ENCODE data around the gene CCL18.

Gene CCL18

GRCh38 chr17:36036235-36036634 is 27.8 kb upstream of the CCL18 start:
- WGBS, 2 experiments = 93 to 97% methylated on average over 3 to 4 of the region's 4 CpGs
- H3K27me3 ChIP-seq (ENCODE audit: control insufficient read depth, insufficient read depth, low read length, poor library complexity, severe bottlenecking) = no peaks in the 10 kb centered on the region

DNA sequence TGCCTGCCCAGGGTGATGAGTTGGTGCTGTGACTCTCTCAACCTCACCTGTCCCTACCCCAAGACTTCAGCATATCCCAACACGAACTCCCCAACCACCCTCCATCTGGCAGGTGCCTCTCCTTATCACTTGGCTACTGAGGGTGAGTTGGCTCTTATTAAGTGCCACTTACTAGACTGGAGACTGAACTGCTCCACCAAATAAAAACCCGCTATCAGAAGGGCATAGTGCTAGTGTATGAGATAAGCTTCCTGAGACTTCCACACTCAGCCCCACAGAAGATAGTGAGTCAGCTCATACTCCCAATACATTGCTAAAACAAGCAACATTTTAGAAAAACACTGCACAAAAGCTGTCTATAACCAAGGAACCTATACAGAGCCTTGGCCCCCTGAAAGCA is 16.0 kb upstream of the CCL18 start:
- Histone ChIP-seq H3K36me3 (ENCODE audit: control insufficient read depth, insufficient read depth, low read length) (no peaks in the 10 kb centered on the region), H3K9me3 (ENCODE audit: control insufficient read depth, low read length) (no peaks in the 10 kb centered on the region), H3K4me1 (ENCODE audit: control insufficient read depth, insufficient read depth, low read length) (no peaks in the 10 kb centered on the region), H3K27ac (ENCODE audit: insufficient read depth, low read depth, low read length, poor library complexity, severe bottlenecking) (no peak overlapping the region), H3K4me3 (ENCODE audit: insufficient read depth, low read depth, low read length) (no peak overlapping the region), H3K27me3 (ENCODE audit: control insufficient read depth, insufficient read depth, low read length, poor library complexity, severe bottlenecking) (no peaks in the 10 kb centered on the region)
- whole genome bisulfite sequencing, 2 experiments = 83 to 92% methylated on average over 2 of the region's 2 CpGs

More at GRCh38 chr17:36036235-36036634, 27.8 kb upstream of the CCL18 start:
- H3K4me3 ChIP-seq (ENCODE audit: insufficient read depth, low read depth, low read length) = no peak overlapping the region
- H3K9me3 ChIP-seq (ENCODE audit: control insufficient read depth, low read length) = no peaks in the 10 kb centered on the region
- no peaks in the 10 kb centered on the region for H3K4me1 ChIP-seq (ENCODE audit: control insufficient read depth, insufficient read depth, low read length)
- H3K27ac ChIP-seq (ENCODE audit: insufficient read depth, low read depth, low read length, poor library complexity, severe bottlenecking) = no peak overlapping the region
- no peaks in the 10 kb centered on the region for H3K36me3 ChIP-seq (ENCODE audit: control insufficient read depth, insufficient read depth, low read length)

DNA sequence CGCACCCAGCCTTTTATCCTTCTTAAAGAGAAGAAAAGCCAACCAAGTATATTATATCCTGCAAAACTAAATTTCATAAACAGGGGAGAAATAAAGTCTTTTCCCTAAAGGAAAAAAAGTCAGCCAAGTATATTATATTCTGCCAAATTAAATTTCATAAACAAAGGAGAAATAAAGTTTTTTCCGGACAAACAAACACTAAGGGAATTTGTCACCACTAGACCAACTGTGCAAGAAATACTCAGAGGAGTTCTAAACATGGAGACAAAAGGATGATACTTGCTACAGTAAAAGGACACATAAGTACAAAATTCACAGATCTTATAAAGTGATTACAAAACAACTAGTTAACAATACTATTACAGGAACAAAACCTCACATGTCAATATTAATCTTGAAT is 14.4 kb upstream of the CCL18 start:
- H3K4me1 ChIP-seq (ENCODE audit: control insufficient read depth, insufficient read depth, low read length) = no peaks in the 10 kb centered on the region
- whole genome bisulfite sequencing, 2 experiments = 90 to 100% methylated on average over 1 to 2 of the region's 2 CpGs
- no peak overlapping the region for H3K4me3 ChIP-seq (ENCODE audit: insufficient read depth, low read depth, low read length)
- H3K9me3 ChIP-seq (ENCODE audit: control insufficient read depth, low read length) = no peaks in the 10 kb centered on the region
- H3K27me3 ChIP-seq (ENCODE audit: control insufficient read depth, insufficient read depth, low read length, poor library complexity, severe bottlenecking) = no peaks in the 10 kb centered on the region
- no peaks in the 10 kb centered on the region for H3K36me3 ChIP-seq (ENCODE audit: control insufficient read depth, insufficient read depth, low read length)
- H3K27ac ChIP-seq (ENCODE audit: insufficient read depth, low read depth, low read length, poor library complexity, severe bottlenecking) = no peak overlapping the region

- Histone ChIP-seq H3K27me3 (ENCODE audit: control insufficient read depth, insufficient read depth, low read length, poor library complexity, severe bottlenecking) (no peaks in the 10 kb centered on the region), H3K4me1 (ENCODE audit: control insufficient read depth, insufficient read depth, low read length) (no peaks in the 10 kb centered on the region), H3K27ac (ENCODE audit: insufficient read depth, low read depth, low read length, poor library complexity, severe bottlenecking) (no peak overlapping the region), H3K4me3 (ENCODE audit: insufficient read depth, low read depth, low read length) (no peak overlapping the region), H3K9me3 (ENCODE audit: control insufficient read depth, low read length) (no peaks in the 10 kb centered on the region), H3K36me3 (ENCODE audit: control insufficient read depth, insufficient read depth, low read length) (no peaks in the 10 kb centered on the region)
- 90 to 100% methylated on average over 2 of the region's 2 CpGs for WGBS, 2 experiments
Observed at GRCh38 chr17:36055171-36055570, 8.9 kb upstream of the CCL18 start.

GRCh38 chr17:36055921-36056520 is 8.1 kb upstream of the CCL18 start:
- Histone ChIP-seq H3K9me3 (ENCODE audit: control insufficient read depth, low read length) (no peaks in the 10 kb centered on the region), H3K27me3 (ENCODE audit: control insufficient read depth, insufficient read depth, low read length, poor library complexity, severe bottlenecking) (no peaks in the 10 kb centered on the region), H3K4me3 (ENCODE audit: insufficient read depth, low read depth, low read length) (no peak overlapping the region), H3K4me1 (ENCODE audit: control insufficient read depth, insufficient read depth, low read length) (no peaks in the 10 kb centered on the region), H3K36me3 (ENCODE audit: control insufficient read depth, insufficient read depth, low read length) (no peaks in the 10 kb centered on the region), H3K27ac (ENCODE audit: insufficient read depth, low read depth, low read length, poor library complexity, severe bottlenecking) (no peak overlapping the region)
- WGBS, 2 experiments = 92 to 93% methylated on average over 3 to 4 of the region's 4 CpGs

DNA sequence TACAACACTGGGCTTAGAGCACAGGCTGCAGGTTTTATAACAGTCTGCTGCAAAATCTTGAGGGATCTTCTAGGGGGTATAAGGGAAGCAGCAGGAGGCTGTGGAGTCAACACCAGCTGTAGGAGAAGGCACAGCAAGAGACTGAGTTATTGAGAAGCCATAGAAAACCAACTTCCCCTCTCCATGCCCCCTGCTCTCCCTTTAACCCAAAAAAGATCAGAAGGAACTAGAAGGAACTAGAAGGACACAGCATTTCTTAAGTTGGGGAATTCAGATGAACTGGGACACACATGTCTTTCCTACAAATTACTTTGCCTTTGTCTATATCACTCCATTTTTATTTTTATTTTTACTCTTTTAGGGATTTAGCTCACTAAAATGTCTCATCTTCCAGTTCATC is 6.2 kb upstream of the CCL18 start:
- no peaks in the 10 kb centered on the region for H3K36me3 ChIP-seq (ENCODE audit: control insufficient read depth, insufficient read depth, low read length)
- H3K27me3 ChIP-seq (ENCODE audit: control insufficient read depth, insufficient read depth, low read length, poor library complexity, severe bottlenecking) = no peaks in the 10 kb centered on the region
- no peaks in the 10 kb centered on the region for H3K9me3 ChIP-seq (ENCODE audit: control insufficient read depth, low read length)
- H3K4me3 ChIP-seq (ENCODE audit: insufficient read depth, low read depth, low read length) = no peak overlapping the region
- H3K4me1 ChIP-seq (ENCODE audit: control insufficient read depth, insufficient read depth, low read length) = no peaks in the 10 kb centered on the region
- H3K27ac ChIP-seq (ENCODE audit: insufficient read depth, low read depth, low read length, poor library complexity, severe bottlenecking) = no peak overlapping the region

DNA sequence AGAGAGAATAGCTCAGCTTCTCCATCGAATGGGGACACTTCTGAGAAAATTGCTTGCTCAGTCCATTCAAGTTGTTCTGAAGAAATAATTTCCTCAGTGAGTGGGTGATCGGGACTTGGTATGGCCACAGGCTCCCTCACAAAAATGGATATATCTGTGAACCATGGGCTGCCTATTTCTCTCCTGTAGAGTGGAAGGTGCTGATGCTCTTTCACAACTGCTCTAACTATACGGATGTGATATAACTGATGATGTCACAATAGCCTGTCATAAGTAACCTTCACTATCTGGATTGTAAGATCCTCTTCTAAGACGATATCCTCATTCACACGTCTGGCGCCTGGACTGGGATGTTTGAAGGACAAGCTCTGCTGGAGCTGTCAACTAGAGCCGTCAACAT is 4.7 kb upstream of the CCL18 start:
- Histone ChIP-seq H3K27ac (ENCODE audit: insufficient read depth, low read depth, low read length, poor library complexity, severe bottlenecking) (no peak overlapping the region), H3K27me3 (ENCODE audit: control insufficient read depth, insufficient read depth, low read length, poor library complexity, severe bottlenecking) (no peaks in the 10 kb centered on the region), H3K4me1 (ENCODE audit: control insufficient read depth, insufficient read depth, low read length) (no peaks in the 10 kb centered on the region), H3K4me3 (ENCODE audit: insufficient read depth, low read depth, low read length) (no peak overlapping the region), H3K36me3 (ENCODE audit: control insufficient read depth, insufficient read depth, low read length) (no peaks in the 10 kb centered on the region), H3K9me3 (ENCODE audit: control insufficient read depth, low read length) (no peaks in the 10 kb centered on the region)
- WGBS, 2 experiments = 94 to 96% methylated on average over 7 of the region's 7 CpGs

DNA sequence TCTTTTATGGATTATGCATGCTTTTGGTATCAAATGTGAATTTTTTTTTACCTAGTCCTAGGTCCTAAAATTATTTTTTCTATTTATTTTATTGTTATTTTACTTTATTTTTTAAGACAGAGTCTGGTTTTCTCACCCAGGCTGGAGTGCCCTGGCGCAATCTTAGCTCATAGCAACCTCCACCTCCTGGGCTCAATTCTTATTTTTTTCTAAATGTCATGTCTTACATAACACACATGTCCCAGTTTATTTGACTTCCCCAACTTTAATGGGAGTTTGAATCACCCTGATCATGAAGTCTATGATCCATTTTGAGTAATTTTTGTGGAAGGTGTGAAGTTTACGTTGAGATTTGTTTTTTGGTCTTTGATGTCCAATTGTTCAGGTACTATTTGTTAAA is 3.3 kb upstream of the CCL18 start:
- Histone ChIP-seq H3K4me1 (ENCODE audit: control insufficient read depth, insufficient read depth, low read length) (no peaks in the 10 kb centered on the region), H3K27ac (ENCODE audit: insufficient read depth, low read depth, low read length, poor library complexity, severe bottlenecking) (no peak overlapping the region), H3K4me3 (ENCODE audit: insufficient read depth, low read depth, low read length) (no peak overlapping the region), H3K36me3 (ENCODE audit: control insufficient read depth, insufficient read depth, low read length) (no peaks in the 10 kb centered on the region), H3K9me3 (ENCODE audit: control insufficient read depth, low read length) (no peaks in the 10 kb centered on the region), H3K27me3 (ENCODE audit: control insufficient read depth, insufficient read depth, low read length, poor library complexity, severe bottlenecking) (no peaks in the 10 kb centered on the region)
- 92 to 100% methylated on average over 2 of the region's 2 CpGs for WGBS, 2 experiments

GRCh38 chr17:36066365-36066985 is 2.4 kb downstream of the CCL18 start:
- Histone ChIP-seq H3K9me3 (ENCODE audit: control insufficient read depth, low read length) (no peaks in the 10 kb centered on the region), H3K27ac (ENCODE audit: insufficient read depth, low read depth, low read length, poor library complexity, severe bottlenecking) (no peak overlapping the region), H3K4me3 (ENCODE audit: insufficient read depth, low read depth, low read length) (no peak overlapping the region), H3K4me1 (ENCODE audit: control insufficient read depth, insufficient read depth, low read length) (no peaks in the 10 kb centered on the region), H3K36me3 (ENCODE audit: control insufficient read depth, insufficient read depth, low read length) (no peaks in the 10 kb centered on the region), H3K27me3 (ENCODE audit: control insufficient read depth, insufficient read depth, low read length, poor library complexity, severe bottlenecking) (no peaks in the 10 kb centered on the region)
- WGBS, 2 experiments = 85 to 95% methylated on average over 6 of the region's 6 CpGs

GRCh38 chr17:36068524-36068923 is 4.5 kb downstream of the CCL18 start:
- H3K4me1 ChIP-seq (ENCODE audit: control insufficient read depth, insufficient read depth, low read length) = no peaks in the 10 kb centered on the region
- H3K4me3 ChIP-seq (ENCODE audit: insufficient read depth, low read depth, low read length) = no peak overlapping the region
- 92 to 95% methylated on average over 3 of the region's 3 CpGs for WGBS, 2 experiments
- H3K9me3 ChIP-seq (ENCODE audit: control insufficient read depth, low read length) = no peaks in the 10 kb centered on the region
- no peaks in the 10 kb centered on the region for H3K36me3 ChIP-seq (ENCODE audit: control insufficient read depth, insufficient read depth, low read length)
- no peak overlapping the region for H3K27ac ChIP-seq (ENCODE audit: insufficient read depth, low read depth, low read length, poor library complexity, severe bottlenecking)
- no peaks in the 10 kb centered on the region for H3K27me3 ChIP-seq (ENCODE audit: control insufficient read depth, insufficient read depth, low read length, poor library complexity, severe bottlenecking)

DNA sequence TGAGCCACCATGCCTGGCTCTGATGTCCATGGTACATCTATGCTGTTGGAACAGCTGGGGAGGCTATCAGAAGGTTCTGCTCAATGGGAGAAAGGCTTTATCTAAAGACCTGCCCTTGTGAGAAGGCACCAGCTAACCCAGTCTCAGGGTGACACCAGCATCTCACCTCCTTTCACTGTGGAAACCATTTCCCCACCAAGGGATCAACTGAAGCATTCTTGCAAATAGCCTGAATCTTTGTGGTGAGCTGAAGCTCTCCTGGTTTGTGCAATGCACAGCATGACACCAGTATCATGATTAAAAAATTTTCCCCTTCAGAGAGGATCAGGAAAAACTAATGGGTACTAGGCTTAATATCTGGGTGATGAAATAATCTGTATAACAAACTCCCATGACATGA is 5.1 kb downstream of the CCL18 start:
- H3K36me3 ChIP-seq (ENCODE audit: control insufficient read depth, insufficient read depth, low read length) = no peaks in the 10 kb centered on the region
- H3K9me3 ChIP-seq (ENCODE audit: control insufficient read depth, low read length) = no peaks in the 10 kb centered on the region
- H3K4me1 ChIP-seq (ENCODE audit: control insufficient read depth, insufficient read depth, low read length) = no peaks in the 10 kb centered on the region

More for the DNA sequence above, 5.1 kb downstream of the CCL18 start:
- Histone ChIP-seq H3K4me3 (ENCODE audit: insufficient read depth, low read depth, low read length) (no peak overlapping the region), H3K27me3 (ENCODE audit: control insufficient read depth, insufficient read depth, low read length, poor library complexity, severe bottlenecking) (no peaks in the 10 kb centered on the region), H3K27ac (ENCODE audit: insufficient read depth, low read depth, low read length, poor library complexity, severe bottlenecking) (no peak overlapping the region)

All from ectodermal cell (in vitro differentiated cells).